Ammon's horn (tissue), 1 donor: Measurements from ENCODE around the gene CRACR2A.

Experiments
- DNase-seq: peaks from one replicate; pipeline ENCODE4 v3.0.0-alpha.2; 2016; ENCODE audit warnings: low spot score

CRACR2A gene

DNA sequence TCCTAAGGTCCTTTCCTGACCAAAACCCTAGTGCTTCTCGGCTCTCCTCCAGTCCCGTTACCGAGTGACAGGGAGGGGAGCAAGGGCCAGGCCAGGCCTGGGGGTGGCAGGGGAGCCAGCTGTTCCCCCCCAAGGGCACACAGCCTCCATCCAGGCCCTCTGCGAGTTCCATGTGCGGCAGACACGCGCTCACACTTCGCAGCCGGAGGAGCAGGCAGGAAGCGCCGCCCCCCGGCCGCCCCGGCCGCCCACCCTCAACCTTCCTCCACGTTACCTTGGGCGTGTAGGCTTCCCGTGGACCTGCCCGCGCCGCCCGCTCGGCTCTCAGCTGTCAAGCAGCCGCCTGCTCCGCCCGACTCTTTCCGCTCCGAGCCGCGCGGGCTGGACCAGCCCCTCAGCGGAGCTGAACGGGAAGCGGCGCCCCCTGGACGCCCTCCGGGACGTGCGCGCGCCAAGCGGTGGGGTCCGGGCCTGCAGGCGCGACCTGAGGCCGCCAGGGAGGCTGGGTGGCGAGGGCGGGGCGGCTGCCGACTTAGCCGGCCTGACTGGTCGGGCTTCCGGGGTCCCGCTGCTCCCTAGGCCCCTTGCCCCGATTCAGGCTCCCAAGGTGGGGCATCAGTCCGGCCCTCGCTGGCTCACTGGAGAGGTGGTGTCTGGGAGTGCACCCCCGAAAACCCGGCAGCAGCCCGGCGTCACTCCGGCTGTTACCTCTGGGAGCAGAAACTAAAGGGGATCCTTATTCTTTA lies at the start of gene CRACR2A:
Gene CRACR2A, minus strand, starts transcription at position 369 of the 746 bp plus-strand sequence. CDS start 56,110 bp downstream, outside the sequence.
- DNase-seq: peak; percentile 20

GRCh38 chr12:3797531-3798048 lies 44.7 kb upstream of the CRACR2A start:
- DNase-seq: no peak

DNA sequence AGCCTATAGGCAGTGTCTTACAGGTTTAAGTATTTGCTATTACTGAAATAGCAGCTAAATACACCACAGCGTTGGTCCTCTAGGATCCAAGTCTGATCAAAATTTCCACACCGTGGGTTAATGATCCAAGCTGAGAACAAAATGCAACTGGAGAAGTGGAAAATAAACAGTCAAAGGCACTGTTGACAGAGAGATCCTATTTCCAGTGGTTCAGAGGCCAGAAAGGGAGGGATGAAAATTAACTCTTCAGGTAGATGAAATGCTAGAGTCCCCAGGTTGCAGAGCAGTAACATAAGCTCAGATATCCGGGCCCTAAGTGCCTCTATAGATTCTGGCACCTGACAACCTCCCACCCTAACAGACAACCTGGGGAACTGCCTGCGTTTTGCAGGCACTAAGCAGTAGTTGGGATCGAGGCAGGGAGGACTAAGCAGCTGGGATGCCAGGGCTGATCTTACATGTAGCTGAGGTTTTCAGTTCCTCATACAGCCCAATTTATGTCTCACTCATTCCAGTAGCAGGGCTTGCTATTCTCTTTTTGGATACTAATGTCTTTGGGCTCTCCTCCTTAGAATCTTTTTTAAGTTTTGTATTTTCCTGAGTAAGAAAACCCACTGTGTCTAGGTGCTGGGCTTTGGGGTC lies 42.7 kb upstream of the CRACR2A start:
- no peak for DNase-seq

GRCh38 chr12:3795066-3795465 lies 42.2 kb upstream of the CRACR2A start:
- no peak for DNase-seq

GRCh38 chr12:3792623-3793288 lies 39.8 kb upstream of the CRACR2A start:
- DNase-seq: no peak

DNA sequence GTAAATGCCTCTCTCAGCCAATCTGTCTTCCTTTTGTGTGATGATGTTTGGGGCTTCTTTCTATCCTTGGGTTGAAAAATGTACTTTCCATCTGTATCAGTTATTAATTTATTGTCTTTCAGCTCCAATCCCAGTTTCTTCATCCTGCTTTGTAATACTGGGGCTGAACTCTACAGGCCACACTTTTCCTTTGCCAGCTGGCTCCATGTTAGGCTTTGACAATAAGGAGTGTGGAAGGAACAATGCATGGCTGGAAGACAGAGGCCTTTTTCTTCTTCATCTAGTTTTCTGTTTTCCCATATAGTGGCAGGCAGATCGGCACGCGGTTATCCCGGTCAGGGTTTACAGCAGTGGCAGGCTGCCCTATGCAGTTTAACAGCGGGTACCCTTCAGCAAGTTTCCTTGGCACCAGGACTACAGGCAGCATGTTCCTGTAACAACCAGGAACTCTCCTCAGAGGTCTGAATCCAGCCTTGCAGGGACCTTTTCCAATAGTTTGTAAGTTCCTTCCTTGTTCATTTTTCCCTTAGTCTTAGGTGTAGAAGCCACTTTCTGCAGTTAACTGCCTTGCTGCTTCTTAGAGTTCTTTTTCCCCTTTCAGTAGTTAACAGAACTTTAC lies 38.5 kb upstream of the CRACR2A start:
- no peak for DNase-seq

GRCh38 chr12:3790642-3791041 lies 37.7 kb upstream of the CRACR2A start:
- no peak for DNase-seq

DNA sequence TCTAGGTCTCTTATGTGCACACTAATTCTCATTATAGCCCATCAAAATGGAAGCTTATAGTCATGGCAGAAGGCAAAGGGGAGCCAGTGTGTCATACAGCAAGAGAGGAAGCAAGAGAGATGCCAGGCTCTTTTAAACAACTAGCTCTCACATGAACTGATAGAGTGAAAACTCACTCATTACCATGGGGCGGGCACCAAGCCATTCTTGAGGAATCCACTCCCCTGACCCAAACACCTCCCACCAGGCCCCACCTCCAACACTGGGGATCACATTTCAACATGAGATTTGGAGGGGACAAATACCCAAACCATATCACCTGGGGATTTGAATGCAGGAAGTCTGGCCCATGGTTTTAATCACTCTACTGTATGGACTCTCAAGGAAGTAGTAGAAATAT lies 36.9 kb upstream of the CRACR2A start:
- no peak for DNase-seq

- peak; percentile 56 for DNase-seq
Measured at GRCh38 chr12:3777206-3777809, 24.4 kb upstream of the CRACR2A start.

DNA sequence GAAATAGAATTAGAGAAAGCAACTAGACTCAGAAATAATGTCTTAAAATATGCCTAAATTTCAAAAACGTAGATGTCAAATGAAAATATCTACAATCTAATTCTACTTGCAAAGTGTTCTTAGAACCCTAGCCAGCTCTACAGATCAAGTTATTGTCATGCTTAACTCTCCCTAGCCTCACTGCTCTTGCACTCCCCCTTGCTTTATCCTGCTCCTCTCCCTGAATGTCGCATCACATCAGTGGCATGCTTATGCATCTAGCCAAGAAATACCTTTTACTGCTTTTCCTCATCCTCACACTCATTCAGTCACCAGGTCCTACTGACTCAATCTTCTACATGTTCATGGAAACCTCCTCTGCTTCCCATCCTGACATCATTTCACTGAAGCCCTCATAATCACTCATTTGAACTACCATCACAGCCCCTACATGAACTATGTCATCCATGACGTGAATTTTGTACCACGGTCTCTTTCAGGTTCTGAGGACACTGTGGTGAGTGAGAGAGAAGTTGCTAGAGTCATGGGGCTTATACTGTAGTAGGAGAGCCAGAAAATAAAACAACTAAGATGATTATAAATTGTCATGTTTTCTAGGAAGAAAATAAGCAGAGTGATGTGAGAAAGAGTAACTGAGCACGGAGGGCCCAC lies 22.6 kb upstream of the CRACR2A start:
- DNase-seq: no peak

DNA sequence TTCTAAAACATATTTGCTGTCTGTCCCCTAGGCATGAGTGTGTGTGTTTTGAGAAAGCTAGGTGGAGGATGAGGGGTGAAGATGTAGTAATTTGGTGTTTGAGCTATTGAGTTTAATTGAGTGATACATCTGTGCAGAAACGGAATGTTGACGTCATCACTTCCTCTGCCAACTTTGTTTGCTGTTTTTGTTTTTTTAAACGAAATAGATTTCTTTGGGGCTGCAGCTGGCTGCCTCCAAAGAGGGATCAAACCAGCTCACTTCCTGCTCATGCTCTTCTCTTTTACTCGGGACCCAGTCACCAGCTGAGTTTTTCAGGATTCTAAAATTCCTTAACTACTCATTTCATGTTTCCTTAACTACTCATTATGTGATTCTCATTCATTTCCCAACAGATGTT lies 19.5 kb upstream of the CRACR2A start:
- DNase-seq: no peak

DNA sequence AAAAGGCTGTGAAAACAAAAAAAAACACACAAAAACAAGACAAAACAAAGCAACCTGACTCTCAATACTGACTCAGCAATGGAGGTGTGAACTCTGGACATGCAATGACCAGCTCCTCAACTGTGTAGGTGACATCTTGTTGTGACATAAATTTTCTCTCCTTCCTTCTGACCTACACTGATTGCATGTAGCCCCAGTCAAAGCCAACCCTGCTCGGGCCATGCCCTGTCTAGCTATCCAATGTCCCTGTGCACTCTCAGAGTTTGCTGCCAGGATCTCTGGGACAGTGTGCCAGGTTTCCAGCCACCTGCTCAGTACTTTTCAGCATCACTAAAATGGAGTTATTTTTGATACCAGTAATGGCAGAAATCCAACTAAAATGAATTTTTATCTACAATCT lies 18.9 kb upstream of the CRACR2A start:
- DNase-seq: no peak

DNA sequence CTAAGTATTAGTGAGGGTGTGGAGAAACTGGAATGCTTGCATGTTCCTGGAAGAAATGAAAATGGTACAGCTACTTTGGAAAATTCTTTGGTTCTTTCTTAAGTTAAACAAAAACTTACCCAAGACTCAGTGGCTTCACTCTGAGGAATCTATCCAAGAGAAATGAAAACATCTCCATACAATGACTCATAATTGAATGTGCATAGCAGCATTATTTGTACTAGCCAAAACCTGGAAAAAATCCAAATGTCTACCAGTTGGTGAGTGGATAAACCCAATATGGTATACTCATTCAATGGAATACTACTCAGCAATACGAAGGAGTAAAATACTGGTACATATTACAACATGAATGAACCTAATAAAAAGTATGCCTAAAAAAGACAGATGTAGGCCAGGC lies 18.0 kb upstream of the CRACR2A start:
- no peak for DNase-seq

DNA sequence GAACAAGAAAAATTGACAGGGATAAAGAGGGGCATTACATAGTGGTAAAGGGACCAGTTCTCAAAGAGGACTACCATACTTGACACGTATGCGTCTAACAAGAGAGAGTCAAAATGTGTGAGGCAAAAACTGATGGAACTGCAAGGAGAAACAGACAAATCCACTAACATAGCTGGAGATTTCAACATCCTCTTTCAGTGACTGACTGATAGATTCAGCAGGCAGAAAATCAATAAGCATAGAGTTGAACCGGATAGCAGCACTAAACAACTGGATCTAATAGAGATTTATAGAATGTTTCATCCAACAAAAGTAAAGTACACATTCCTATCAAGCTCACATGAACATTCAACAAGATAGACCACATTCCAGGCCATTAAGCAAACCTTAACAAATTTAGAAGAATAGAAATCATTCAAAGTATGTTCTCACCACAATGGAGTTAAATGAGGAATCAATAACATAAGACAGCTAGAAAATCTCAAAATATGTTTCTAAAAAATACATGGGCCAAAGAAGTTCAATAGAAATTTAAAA lies 16.1 kb upstream of the CRACR2A start:
- no peak for DNase-seq

DNA sequence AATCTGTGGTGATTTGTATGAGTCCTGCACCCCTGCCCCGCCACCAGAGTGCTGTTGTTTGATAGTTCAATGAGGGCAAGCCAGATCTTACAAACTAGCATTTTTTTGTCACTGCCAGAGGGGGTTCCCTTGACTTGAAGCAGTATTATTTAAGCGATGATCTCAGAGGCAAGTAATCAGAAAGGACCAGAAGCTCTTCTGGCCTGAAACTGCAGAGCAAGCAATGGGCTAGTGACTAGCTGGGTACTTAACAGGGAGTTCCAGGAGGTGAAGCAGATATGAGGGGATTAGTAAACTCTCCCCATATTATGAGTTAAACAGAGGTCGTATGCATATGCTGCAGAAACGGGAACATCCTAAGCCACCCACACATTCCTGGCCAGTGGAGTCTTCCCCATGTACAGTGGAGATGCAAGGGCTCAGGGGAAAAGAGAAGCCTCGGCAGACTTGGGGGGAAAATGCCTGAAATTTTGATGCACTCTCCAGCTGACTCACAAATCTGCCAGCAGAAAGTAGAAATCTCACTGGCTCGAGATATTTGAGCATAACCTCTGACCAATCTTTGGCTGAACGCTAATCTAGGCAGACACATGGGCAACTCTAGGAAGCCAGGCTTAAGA lies 8.3 kb upstream of the CRACR2A start:
- DNase-seq: no peak

GRCh38 chr12:3759878-3760277 lies 7.0 kb upstream of the CRACR2A start:
- no peak for DNase-seq

- DNase-seq: no peak
Measured at GRCh38 chr12:3757261-3757660, 4.4 kb upstream of the CRACR2A start.

- no peak for DNase-seq
Measured at GRCh38 chr12:3755898-3756297, 3.0 kb upstream of the CRACR2A start.

DNA sequence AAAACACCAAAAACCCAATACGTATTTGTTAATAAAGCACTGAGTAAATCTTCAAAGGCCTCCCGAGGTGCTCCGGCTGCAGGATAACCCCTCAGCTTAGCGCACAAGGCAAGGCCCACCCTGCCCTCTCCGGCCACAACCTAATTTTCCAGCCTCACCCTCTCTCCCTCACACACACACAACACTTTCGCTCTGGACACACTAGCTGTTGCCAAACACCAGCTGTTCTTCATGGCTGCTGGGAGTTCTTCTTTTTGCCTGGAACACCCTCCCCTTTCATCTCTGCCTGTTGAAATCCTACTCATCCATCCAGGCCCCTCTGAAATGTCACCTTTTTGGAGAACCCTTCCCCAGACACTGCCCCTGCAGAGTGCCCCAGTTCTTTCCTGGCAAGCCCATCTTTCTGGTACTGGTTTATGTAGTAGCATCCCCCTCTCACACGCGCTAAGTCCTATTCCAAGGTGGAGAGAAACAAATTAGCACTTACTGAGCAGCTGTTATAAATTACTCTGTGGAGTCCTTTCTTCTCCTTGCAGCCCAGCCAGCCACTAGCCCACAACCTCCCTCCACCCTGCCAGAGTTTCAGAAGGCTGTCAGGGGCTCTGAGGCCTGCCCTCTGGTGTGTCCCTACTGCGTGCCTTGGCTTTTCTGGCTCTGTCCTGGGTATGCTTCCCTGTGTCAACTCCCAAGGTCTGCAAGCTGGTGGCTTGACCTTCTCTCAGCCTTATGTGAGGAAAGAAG lies 805 bp upstream of the CRACR2A start:
- no peak for DNase-seq

DNA sequence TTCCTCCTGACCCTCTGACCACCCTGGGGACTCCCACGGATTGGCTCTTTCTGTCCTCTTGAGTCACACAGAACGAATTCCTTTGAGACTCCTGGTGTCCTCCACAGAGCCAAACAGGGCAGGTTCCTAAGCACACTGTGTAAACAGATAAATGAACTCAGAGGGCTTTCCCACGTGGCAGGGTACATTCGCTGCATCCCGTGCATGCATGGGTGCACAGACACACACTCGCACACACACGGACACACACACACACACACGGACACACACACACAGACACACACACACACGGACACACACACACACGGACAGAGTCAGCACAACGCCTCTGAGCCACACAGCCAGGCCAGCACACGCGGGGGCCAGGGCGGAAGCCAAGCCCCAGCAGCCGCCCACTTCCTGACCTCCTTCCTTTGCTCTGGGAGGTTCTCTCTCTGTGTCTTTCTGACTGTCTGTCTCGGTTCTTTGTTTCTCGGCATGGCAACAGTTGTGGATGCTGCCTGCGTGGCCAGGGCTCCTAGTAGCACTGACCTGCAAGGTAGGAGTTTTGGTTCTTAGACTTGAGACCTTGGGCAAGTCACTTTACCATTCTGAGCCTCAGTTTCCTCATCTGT lies 706 bp downstream of the CRACR2A start:
- peak; percentile 20 for DNase-seq
